HepG2 (cell line): Measurements from ENCODE around the gene ZNRF3. TPM values are rescaled to one million over a fixed set of nuclear protein-coding genes. Genes with fewer than 3 reads are reported as not detected.

Source experiments
- ARID5B ChIP-seq: IDR thresholded peaks from 2 replicates; pipeline ENCODE4 v1.4.0; 2020; ENCODE audit warnings: mild to moderate bottlenecking, missing genetic modification reagents
- BCL6 ChIP-seq: IDR thresholded peaks from 2 replicates; pipeline ENCODE4 v1.6.1; 2016; ENCODE audit warnings: missing genetic modification reagents, missing compliant biosample characterization
- EP300 ChIP-seq, 3 experiments: sonication (generic) in 1 of 3; formaldehyde crosslinking in 1 of 3; IDR thresholded peaks; 2 replicates each; pipeline versions ENCODE4 v1.5.1 to v1.6.1; 2011 to 2020; ENCODE audit warnings: low read depth in 2 of 3, low read length in 2 of 3, borderline replicate concordance in 1 of 3, improper control_type of control experiment in 1 of 3, mild to moderate bottlenecking in 1 of 3, missing genetic modification reagents in 1 of 3, moderate library complexity in 1 of 3
- ETS1 ChIP-seq: sonication (generic); formaldehyde crosslinking; IDR thresholded peaks from 2 replicates; pipeline ENCODE4 v1.4.0; 2020; ENCODE audit warnings: missing genetic modification reagents
- FOXA3 ChIP-seq: IDR thresholded peaks from 2 replicates; pipeline ENCODE4 v1.6.1; 2016; ENCODE audit warnings: missing genetic modification reagents, missing compliant biosample characterization
- MED1 ChIP-seq: sonication (generic); formaldehyde crosslinking; IDR thresholded peaks from 2 replicates; pipeline ENCODE4 v1.4.0; 2020; ENCODE audit warnings: missing genetic modification reagents
- MIXL1 ChIP-seq: IDR thresholded peaks from 2 replicates; pipeline ENCODE4 v1.6.1; 2016
- SOX13 ChIP-seq, 3 experiments: fragments of 450-650 bp in 1 of 3; sonication (generic) in 1 of 3; formaldehyde crosslinking in 1 of 3; IDR thresholded peaks in 2 of 3; conservative IDR thresholded peaks in 1 of 3; 2 replicates each; pipeline versions ENCODE4 v1.5.0 to v1.6.1; 2016 to 2020; ENCODE audit warnings: antibody characterized with exemption in 1 of 3, mild to moderate bottlenecking in 1 of 3, missing compliant biosample characterization in 1 of 3, missing genetic modification reagents in 1 of 3, moderate library complexity in 1 of 3
- TCF7 ChIP-seq: sonication (generic); IDR thresholded peaks from 2 replicates; pipeline ENCODE4 v1.6.1; 2016; ENCODE audit warnings: antibody characterized with exemption, low read depth
- polyA plus RNA-seq, 8 experiments: library from polyadenylated mRNA; depleted of rRNA in 3 of 8; stranded (reverse) in 7 of 8; unstranded in 1 of 8; fragments of >200 nt; fragmentation: Illumina TruSeq in 4 of 8; extraction: Trizol in 4 of 8; gene quantifications; 2 replicates each; pipeline versions ENCODE4 v1.2.1 to v1.2.3, GENCODE V29; 2011 to 2016; ENCODE audit warnings: low read depth in 4 of 8, missing spikeins in 1 of 8, mixed read lengths in 1 of 8; ENCODE audit not compliant: insufficient read depth in 1 of 8
- total RNA-seq, 5 experiments: library from RNA; depleted of rRNA; stranded (reverse); fragments of >200 nt; fragmentation: Illumina TruSeq; extraction: Trizol; gene quantifications; 2 replicates each; pipeline ENCODE4 v1.2.3, GENCODE V29; 2016; ENCODE audit warnings: low read depth in 1 of 5
- TF ChIP-seq, protein P1 (sequence below): sonication (generic); formaldehyde crosslinking; IDR thresholded peaks from 2 replicates; pipeline ENCODE4 v1.4.0; 2020; ENCODE audit warnings: missing genetic modification reagents
- TF ChIP-seq, protein P2 (sequence below): IDR thresholded peaks from 2 replicates; pipeline ENCODE4 v1.6.1; 2012; ENCODE audit warnings: low read depth, low read length, improper control_type of control experiment

Gene ZNRF3
- total and polyA plus RNA-seq, 2 of the 13 experiments (the other 11 are each of a cell fraction or from before 2014, with no cell fraction given), result 20.3 to 36.7 TPM

DNA sequence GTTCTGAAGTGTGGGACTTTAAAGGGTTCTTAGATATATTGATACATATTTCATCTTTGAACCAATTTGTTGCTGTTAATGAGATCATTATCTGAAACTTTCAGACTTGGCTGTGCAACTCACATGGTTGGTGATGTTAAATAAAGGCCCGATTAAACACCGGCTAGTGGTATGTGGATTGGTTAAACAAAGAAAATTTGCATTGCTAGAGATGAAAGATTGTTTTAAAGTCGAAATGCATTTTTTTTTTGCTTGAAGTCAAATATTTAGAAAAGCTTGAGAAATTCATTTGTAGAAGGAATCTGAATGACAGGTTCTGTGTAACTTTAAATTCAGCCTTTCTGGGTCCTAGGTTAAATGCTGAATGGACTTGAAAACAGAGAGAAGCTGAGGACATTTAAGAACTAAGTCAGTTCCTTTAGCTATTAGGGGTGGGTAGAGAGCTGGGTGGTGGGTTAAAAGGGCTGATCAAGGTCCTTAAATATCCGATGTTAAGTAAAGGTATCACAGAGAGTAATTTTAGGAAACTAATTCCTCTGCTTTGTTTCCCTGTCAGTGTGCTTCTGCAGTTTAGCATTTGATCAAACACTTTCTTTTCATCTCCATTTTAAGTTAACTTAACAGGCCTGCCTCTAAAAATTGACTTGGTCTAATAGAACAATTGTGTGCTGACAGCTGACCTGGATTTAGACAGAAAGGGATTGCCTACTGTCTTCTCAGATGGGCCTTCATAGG, 4.5 kb downstream of the ZNRF3 start (continued):
- TF ChIP-seq, protein P1, sequence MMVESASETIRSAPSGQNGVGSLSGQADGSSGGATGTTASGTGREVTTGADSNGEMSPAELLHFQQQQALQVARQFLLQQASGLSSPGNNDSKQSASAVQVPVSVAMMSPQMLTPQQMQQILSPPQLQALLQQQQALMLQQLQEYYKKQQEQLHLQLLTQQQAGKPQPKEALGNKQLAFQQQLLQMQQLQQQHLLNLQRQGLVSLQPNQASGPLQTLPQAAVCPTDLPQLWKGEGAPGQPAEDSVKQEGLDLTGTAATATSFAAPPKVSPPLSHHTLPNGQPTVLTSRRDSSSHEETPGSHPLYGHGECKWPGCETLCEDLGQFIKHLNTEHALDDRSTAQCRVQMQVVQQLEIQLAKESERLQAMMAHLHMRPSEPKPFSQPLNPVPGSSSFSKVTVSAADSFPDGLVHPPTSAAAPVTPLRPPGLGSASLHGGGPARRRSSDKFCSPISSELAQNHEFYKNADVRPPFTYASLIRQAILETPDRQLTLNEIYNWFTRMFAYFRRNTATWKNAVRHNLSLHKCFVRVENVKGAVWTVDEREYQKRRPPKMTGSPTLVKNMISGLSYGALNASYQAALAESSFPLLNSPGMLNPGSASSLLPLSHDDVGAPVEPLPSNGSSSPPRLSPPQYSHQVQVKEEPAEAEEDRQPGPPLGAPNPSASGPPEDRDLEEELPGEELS (CRISPR knock-in tag), result peak; percentile 37; the same call in 1 of the 2 replicates
- TF ChIP-seq EP300 (IDR thresholded peaks at IDR 0.05; ENCODE audit: low read depth in 2 of 2, low read length in 2 of 2) (peak in 1 of 2 experiments; percentile 62; a peak in 1 of 4 replicates), EP300 (CRISPR knock-in tag; IDR thresholded peaks at IDR 0.05; ENCODE audit: borderline replicate concordance) (no peak), BCL6 (CRISPR knock-in tag) (peak; percentile 45), ETS1 (no peak), MED1 (CRISPR knock-in tag) (0 out of 2 replicates have a peak, but pooled peaks have one; percentile 15), SOX13 (IDR thresholded peaks at IDR 0.05) (no peak), SOX13 (CRISPR knock-in tag; conservative IDR thresholded peaks at IDR 0.05 in 1 of 2, IDR thresholded peaks at IDR 0.05 in 1 of 2) (peak in 1 of 2 experiments; percentile 67; a peak in 1 of 4 replicates), ARID5B (CRISPR knock-in tag) (peak; percentile 12; the same call in 1 of the 2 replicates), TCF7 (peak; percentile 61; the same call in 1 of the 2 replicates), FOXA3 (CRISPR knock-in tag) (0 out of 2 replicates have a peak, but pooled peaks have one; percentile 6), MIXL1 (CRISPR knock-in tag) (0 out of 2 replicates have a peak, but pooled peaks have one; percentile 14)
- TF ChIP-seq, protein P2, sequence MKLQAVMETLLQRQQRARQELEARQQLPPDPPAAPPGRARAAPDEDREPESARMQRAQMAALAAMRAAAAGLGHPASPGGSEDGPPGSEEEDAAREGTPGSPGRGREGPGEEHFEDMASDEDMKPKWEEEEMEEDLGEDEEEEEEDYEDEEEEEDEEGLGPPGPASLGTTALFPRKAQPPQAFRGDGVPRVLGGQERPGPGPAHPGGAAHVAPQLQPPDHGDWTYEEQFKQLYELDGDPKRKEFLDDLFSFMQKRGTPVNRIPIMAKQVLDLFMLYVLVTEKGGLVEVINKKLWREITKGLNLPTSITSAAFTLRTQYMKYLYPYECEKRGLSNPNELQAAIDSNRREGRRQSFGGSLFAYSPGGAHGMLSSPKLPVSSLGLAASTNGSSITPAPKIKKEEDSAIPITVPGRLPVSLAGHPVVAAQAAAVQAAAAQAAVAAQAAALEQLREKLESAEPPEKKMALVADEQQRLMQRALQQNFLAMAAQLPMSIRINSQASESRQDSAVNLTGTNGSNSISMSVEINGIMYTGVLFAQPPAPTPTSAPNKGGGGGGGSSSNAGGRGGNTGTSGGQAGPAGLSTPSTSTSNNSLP, result peak; percentile 40; the same call in 1 of the 2 replicates
